NK-92 (cell line): ENCODE measurements around the gene ZNF197.
"Not testable (repeated sequence)": the region's sequence is repeated elsewhere in the genome, so short reads cannot be mapped to it uniquely, and the experiment has no call there.

ENCODE experiments used
- DNase-seq: peaks from one replicate; lab custom pipeline; 2025; ENCODE audit not compliant: unreplicated experiment; lab: John Stamatoyannopoulos, UW

Gene ZNF197

GRCh38 chr3:44661189-44661588 is 36.4 kb downstream of the ZNF197 start:
- DNase-seq: no peak

DNA sequence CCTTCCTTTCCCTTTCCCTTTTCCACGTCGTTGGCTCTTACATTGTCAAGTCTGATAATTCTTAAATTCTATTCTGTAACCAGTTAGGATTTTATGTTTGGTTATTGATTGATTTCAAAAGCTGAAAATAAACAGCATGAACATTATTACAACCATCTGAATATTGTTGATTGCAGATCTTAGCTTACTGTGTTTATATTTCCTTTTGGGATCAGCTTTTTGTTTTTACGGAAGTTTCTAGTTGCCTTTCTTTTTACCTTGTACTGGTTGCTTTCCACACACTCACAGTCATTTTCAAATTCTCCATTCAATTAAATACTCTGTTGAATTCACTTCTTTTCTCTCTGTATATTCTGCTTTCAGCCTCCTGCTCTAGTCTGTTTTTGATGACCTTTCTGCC is 40.3 kb downstream of the ZNF197 start:
- no peak for DNase-seq

DNA sequence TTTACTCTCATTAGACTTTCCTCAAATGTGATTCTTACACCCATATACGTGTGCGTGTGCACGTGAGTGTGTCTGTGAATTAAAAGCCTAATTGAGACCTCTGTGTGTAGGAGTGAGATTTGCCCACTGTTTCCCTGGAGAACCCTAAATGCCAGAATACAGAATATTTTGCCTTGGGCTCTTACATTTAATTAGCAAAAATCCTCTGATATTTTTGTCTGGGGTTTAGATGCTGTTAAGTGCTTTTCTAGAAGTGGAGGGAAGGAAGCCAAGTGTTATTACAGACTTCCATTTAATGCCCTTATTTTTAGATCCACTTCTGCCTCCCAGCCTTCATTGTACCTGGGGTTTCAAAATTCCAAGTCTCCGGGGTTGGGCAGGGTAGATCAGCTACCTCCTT is 41.5 kb downstream of the ZNF197 start:
- DNase-seq: no peak

DNA sequence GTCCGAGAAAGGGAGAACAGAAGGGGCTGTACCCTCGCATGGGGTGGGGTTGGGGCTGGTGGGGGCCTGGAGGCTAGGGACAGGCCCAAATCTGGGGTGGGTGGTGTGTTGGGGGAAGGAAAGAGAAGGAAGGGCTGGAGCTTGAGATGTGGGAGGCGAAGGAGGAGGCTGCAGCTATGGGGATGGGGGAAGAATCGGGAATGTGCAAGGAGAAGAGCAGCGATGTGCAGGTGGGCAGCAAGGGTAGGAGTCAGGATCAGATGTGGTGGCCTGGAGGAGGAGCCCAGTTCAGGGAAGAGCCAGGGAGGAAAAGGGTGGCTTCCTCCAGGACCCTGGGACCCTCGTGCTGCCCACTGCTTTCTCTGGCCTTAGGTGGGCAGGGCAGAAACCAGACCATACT is 44.9 kb downstream of the ZNF197 start:
- no peak for DNase-seq

GRCh38 chr3:44673466-44673865 is 48.6 kb downstream of the ZNF197 start:
- DNase-seq: not testable (repeated sequence)

GRCh38 chr3:44674211-44674610 is 49.4 kb downstream of the ZNF197 start:
- no peak for DNase-seq

DNA sequence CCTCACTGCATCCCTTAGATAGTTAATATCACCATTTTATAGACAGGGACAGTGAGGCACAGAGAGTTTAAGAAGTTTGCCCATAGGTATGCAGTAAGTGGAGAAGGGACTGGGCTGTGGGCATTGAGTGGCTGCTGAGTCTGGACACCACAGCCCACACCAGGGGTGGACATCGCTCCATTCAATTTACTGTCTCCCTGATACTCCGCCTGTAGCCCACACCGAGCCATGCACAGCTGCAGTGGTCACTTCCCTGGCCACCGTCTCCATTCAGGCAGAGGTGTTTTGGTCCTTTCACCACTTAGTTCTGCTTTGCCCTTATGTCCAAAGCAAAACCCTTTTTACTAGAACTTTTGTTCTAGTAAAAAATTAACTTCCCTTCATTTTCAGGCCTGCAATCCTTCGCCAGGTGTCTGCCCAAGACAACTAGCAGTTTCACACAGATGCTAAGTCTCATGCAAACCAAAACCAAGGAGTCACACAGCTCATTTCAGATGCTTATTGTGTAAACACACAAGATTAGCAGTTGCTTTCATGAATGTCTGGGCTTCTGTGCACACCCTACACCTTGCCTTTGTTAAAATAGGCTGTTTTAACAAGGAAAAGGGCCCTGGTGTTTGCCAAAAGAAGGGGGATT is 53.8 kb downstream of the ZNF197 start:
- DNase-seq: no peak

DNA sequence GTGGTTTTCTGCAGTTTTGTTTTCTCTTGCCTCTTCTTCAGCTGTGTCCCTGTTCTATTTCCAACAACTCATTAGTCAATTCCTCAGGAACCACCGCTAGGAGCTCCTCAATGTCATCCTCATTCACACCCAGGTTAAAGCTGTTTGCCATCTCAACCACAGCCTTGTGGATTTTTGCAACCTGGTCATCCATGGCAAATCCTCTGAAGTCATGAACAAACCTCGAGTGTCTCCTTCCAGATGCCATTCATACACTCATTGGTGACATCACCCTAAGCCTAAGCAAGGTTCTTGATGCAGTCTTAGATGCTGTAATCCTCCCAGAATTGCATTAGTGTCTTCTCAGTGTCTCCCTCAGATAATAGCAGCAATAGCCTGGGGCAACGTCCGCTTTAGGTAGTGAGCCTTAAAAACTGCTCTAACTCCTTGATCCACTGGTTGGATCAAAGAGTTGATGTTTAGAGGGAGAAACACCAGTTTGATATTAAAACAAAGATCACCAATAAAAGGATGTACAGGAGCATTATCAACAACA is 56.2 kb downstream of the ZNF197 start:
- no peak for DNase-seq

GRCh38 chr3:44682182-44682896 is 57.5 kb downstream of the ZNF197 start:
- DNase-seq: no peak

DNA sequence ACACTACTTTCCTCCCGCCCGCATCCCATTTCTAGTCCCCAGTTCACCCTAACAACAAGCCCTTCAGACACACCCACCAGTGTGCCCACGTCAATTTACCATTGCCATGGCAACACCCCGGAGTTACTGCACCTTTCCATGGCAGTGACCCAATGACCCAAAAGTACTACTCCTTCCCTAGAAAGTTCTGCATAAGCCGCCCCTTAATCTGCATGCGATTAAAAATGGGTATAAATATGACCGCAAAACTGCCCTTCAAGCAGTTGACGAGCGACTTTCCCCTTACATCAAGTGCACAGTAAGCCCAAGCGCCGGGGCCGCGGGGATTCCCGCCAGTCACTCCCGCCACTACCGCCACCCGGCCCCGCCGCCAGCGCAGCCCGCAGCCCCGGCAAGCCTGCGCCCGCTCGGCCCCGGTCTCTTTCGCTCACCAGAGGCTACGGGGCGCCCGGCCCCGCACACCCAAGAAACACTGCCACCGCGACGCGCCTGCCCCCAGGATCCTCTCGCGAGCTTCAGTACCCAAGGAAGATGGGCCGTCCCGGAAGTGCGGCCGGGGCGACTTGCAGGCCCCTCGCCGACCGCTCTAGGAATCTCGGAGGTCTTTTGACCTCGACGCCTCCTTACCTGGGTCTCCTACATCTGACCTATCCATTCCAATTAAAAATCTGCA is 60.4 kb downstream of the ZNF197 start:
- DNase-seq: no peak

- no peak for DNase-seq
Observed at GRCh38 chr3:44687898-44688297, 63.1 kb downstream of the ZNF197 start.
